H1 (cell line): ENCODE data around the gene COX17. TPM values are rescaled to one million over a fixed set of nuclear protein-coding genes. Genes with fewer than 3 reads are reported as not detected.

Experiments used
- CTCF ChIA-PET: fragments of 300-600 bp; sonication (Branson Sonifier 250); formaldehyde crosslinking; loops from one replicate; lab custom pipeline; 2021; ENCODE audit not compliant: partially characterized antibody; lab: Charles Lee
- POLR2A ChIA-PET: fragments of 300-600 bp; sonication (Branson Sonifier 250); formaldehyde crosslinking; loops from one replicate; lab custom pipeline; 2021; ENCODE audit warnings: inconsistent platforms; ENCODE audit not compliant: partially characterized antibody; lab: Charles Lee
- DNase-seq, 2 experiments: peaks; one replicate each; pipeline versions ENCODE4 v3.0.0 to v3.0.0-alpha.2; 2010 to 2022; ENCODE audit warnings: low spot score in 2 of 2, low read depth in 1 of 2, mixed read lengths in 1 of 2
- FAIRE-seq: peaks from 2 replicates; lab custom pipeline; 2011; peaks lifted over from hg19 to GRCh38; lab: Jason Lieb, UNC
- H2AFZ ChIP-seq: 2 replicates; pipeline ENCODE4 v1.8.1; 2012; ENCODE audit warnings: low read length, inconsistent platforms
- H2AK5ac ChIP-seq: 2 replicates; pipeline ENCODE4 v1.6.1; 2013; ENCODE audit warnings: low read depth, low read length
- H2BK120ac ChIP-seq: replicated peaks from 2 replicates; pipeline ENCODE3; 2013; ENCODE audit warnings: low read depth, low read length, inconsistent platforms
- H2BK12ac ChIP-seq: 2 replicates; pipeline ENCODE4 v1.6.1; 2013; ENCODE audit warnings: low read depth, low read length
- H2BK15ac ChIP-seq: 2 replicates; pipeline ENCODE4 v1.6.1; 2013; ENCODE audit warnings: low read length
- H2BK20ac ChIP-seq: 2 replicates; pipeline ENCODE4 v1.6.1; 2013; ENCODE audit warnings: low read length
- H2BK5ac ChIP-seq: 2 replicates; pipeline ENCODE4 v1.6.1; 2013; ENCODE audit warnings: low read depth, low read length
- H3K14ac ChIP-seq: 2 replicates; pipeline ENCODE4 v1.6.1; 2013; ENCODE audit warnings: inconsistent platforms; ENCODE audit not compliant: insufficient read length
- H3K18ac ChIP-seq: 2 replicates; pipeline ENCODE4 v1.6.1; 2013; ENCODE audit warnings: low read length; ENCODE audit errors: extremely low read depth
- H3K23ac ChIP-seq: 2 replicates; pipeline ENCODE4 v1.6.1; 2013; ENCODE audit warnings: inconsistent platforms; ENCODE audit not compliant: insufficient read length
- H3K23me2 ChIP-seq: 2 replicates; pipeline ENCODE4 v1.6.1; 2013; ENCODE audit warnings: low read depth, low read length
- H3K27ac ChIP-seq: 2 replicates; pipeline ENCODE4 v1.6.1; 2011; ENCODE audit warnings: low read depth, low read length, inconsistent platforms
- H3K27me3 ChIP-seq, 4 experiments: replicated peaks in 1 of 4; 1 replicate in 1 of 4; 2 replicates in 3 of 4; pipeline versions ENCODE4 v1.6.1 to v1.8.1; 2011 to 2013; ENCODE audit warnings: low read length in 3 of 4, mild to moderate bottlenecking in 3 of 4, inconsistent platforms in 2 of 4, mixed read lengths in 2 of 4, moderate library complexity in 1 of 4; ENCODE audit not compliant: control insufficient read depth in 3 of 4, insufficient read depth in 3 of 4; ENCODE audit errors: extremely low read depth in 1 of 4
- H3K36me3 ChIP-seq, 4 experiments: 2 replicates each; pipeline versions ENCODE4 v1.6.1 to v1.8.1; 2011 to 2013; ENCODE audit warnings: mild to moderate bottlenecking in 4 of 4, low read length in 3 of 4, moderate library complexity in 2 of 4, control low read depth in 1 of 4, inconsistent platforms in 1 of 4; ENCODE audit not compliant: insufficient read depth in 4 of 4, control insufficient read depth in 2 of 4
- H3K4ac ChIP-seq: replicated peaks from 2 replicates; pipeline ENCODE3; 2013; ENCODE audit warnings: low read length, low read depth, mixed read lengths, inconsistent platforms; ENCODE audit not compliant: insufficient read length
- H3K4me1 ChIP-seq, 4 experiments: replicated peaks in 1 of 4; 1 replicate in 1 of 4; 2 replicates in 3 of 4; pipeline versions ENCODE4 v1.6.1 to v1.8.1; 2011 to 2013; ENCODE audit warnings: low read length in 3 of 4, inconsistent platforms in 2 of 4, mixed read lengths in 1 of 4; ENCODE audit not compliant: insufficient read depth in 4 of 4, control insufficient read depth in 3 of 4
- H3K4me2 ChIP-seq, 2 experiments: 2 replicates each; pipeline versions ENCODE4 v1.6.1 to v1.8.1; 2011 to 2013; ENCODE audit warnings: low read depth in 2 of 2, low read length in 2 of 2, control low read depth in 1 of 2, inconsistent platforms in 1 of 2, mild to moderate bottlenecking in 1 of 2; ENCODE audit not compliant: insufficient read depth in 1 of 2
- H3K4me3 ChIP-seq, 4 experiments: fragments of 200-600, 300-600 bp in 1 of 4; sonication (generic), shearing (Covaris generic), sonication (Bioruptor Twin) in 1 of 4; 2 replicates each; pipeline versions ENCODE4 v1.5.1 to v1.8.1; 2011 to 2016; ENCODE audit warnings: low read length in 4 of 4, low read depth in 3 of 4, control low read depth in 2 of 4, inconsistent platforms in 2 of 4, mild to moderate bottlenecking in 2 of 4, mixed read lengths in 1 of 4, moderate library complexity in 1 of 4; ENCODE audit not compliant: insufficient read depth in 2 of 4; ENCODE audit errors: extremely low read depth in 1 of 4
- H3K56ac ChIP-seq: replicated peaks from 2 replicates; pipeline ENCODE3; 2013; ENCODE audit warnings: low read depth, mild to moderate bottlenecking, mixed read lengths, low read length, inconsistent platforms; ENCODE audit not compliant: insufficient read length
- H3K79me1 ChIP-seq: 2 replicates; pipeline ENCODE4 v1.6.1; 2013; ENCODE audit warnings: low read depth, low read length, control low read depth
- H3K79me2 ChIP-seq, 2 experiments: 2 replicates each; pipeline versions ENCODE4 v1.6.1 to v1.8.1; 2012 to 2013; ENCODE audit warnings: low read length in 2 of 2, mild to moderate bottlenecking in 2 of 2, inconsistent platforms in 1 of 2; ENCODE audit not compliant: insufficient read depth in 2 of 2, control insufficient read depth in 1 of 2
- H3K9ac ChIP-seq, 4 experiments: replicated peaks in 1 of 4; 1 replicate in 1 of 4; 2 replicates in 3 of 4; pipeline versions ENCODE4 v1.6.1 to v1.8.1; 2011 to 2013; ENCODE audit warnings: low read depth in 3 of 4, low read length in 3 of 4, control low read depth in 2 of 4, mild to moderate bottlenecking in 2 of 4, moderate library complexity in 2 of 4, inconsistent platforms in 1 of 4; ENCODE audit errors: extremely low read depth in 1 of 4
- H3K9me3 ChIP-seq, 2 experiments: 2 replicates each; pipeline versions ENCODE4 v1.6.1 to v1.8.1; 2012 to 2013; ENCODE audit warnings: mild to moderate bottlenecking in 2 of 2, moderate library complexity in 2 of 2, control low read depth in 1 of 2, inconsistent platforms in 1 of 2, low read depth in 1 of 2, low read length in 1 of 2, mixed read lengths in 1 of 2; ENCODE audit not compliant: insufficient read depth in 2 of 2
- H4K20me1 ChIP-seq, 2 experiments: replicated peaks in 1 of 2; 2 replicates each; pipeline versions ENCODE3 to v1.8.1; 2011 to 2013; ENCODE audit warnings: inconsistent platforms in 2 of 2, low read length in 2 of 2, mild to moderate bottlenecking in 1 of 2; ENCODE audit not compliant: insufficient read depth in 2 of 2, control insufficient read depth in 1 of 2
- H4K5ac ChIP-seq: 2 replicates; pipeline ENCODE4 v1.6.1; 2013; ENCODE audit warnings: low read length, low read depth, mixed read lengths, inconsistent platforms; ENCODE audit not compliant: insufficient read length
- H4K8ac ChIP-seq: 2 replicates; pipeline ENCODE4 v1.8.0; 2013; ENCODE audit warnings: mild to moderate bottlenecking, moderate library complexity, low read length, inconsistent platforms; ENCODE audit not compliant: insufficient read depth; ENCODE audit errors: extremely low read depth
- H4K91ac ChIP-seq: replicated peaks from 2 replicates; pipeline ENCODE3; 2013; ENCODE audit warnings: low read length, mixed read lengths, inconsistent platforms; ENCODE audit not compliant: insufficient read length
- CBX8 ChIP-seq: fragments of 300-800, 300-1000 bp; sonication (generic); IDR thresholded peaks from 2 replicates; pipeline ENCODE4 v1.7.1; 2016; ENCODE audit warnings: low read depth, low read length, borderline replicate concordance
- CTCF ChIP-seq, 3 experiments: IDR thresholded peaks; 1 replicate in 2 of 3; 2 replicates in 1 of 3; pipeline versions ENCODE4 v1.5.1 to v1.6.1; 2011; ENCODE audit warnings: low read length in 3 of 3, mild to moderate bottlenecking in 3 of 3, inconsistent platforms in 2 of 3, low read depth in 1 of 3, moderate library complexity in 1 of 3; ENCODE audit not compliant: insufficient read depth in 1 of 3; ENCODE audit errors: control extremely low read depth in 1 of 3
- EZH2 ChIP-seq: fragments of 200-600 bp; sonication (generic); IDR thresholded peaks from 2 replicates; pipeline ENCODE4 v1.7.1; 2012; ENCODE audit warnings: low read depth, mild to moderate bottlenecking, moderate library complexity, low read length, inconsistent platforms; ENCODE audit not compliant: severe bottlenecking
- GTF2F1 ChIP-seq: IDR thresholded peaks from 2 replicates; pipeline ENCODE4 v1.6.1; 2012; ENCODE audit warnings: low read depth, low read length, improper control_type of control experiment, borderline replicate concordance
- PHF8 ChIP-seq: fragments of 200-600 bp; sonication (generic); conservative IDR thresholded peaks from 2 replicates; pipeline ENCODE4 v1.7.1; 2012; ENCODE audit warnings: low read depth, mild to moderate bottlenecking, inconsistent platforms, low read length, moderate library complexity
- RXRA ChIP-seq: IDR thresholded peaks from 2 replicates; pipeline ENCODE4 v1.6.1; 2011; ENCODE audit warnings: low read depth, mild to moderate bottlenecking, low read length, moderate library complexity; ENCODE audit not compliant: insufficient read depth
- SIRT6 ChIP-seq: IDR thresholded peaks from one replicate; pipeline ENCODE4 v1.7.1; 2012; ENCODE audit warnings: low read length, inconsistent platforms
- TAF1 ChIP-seq: IDR thresholded peaks from 2 replicates; pipeline ENCODE4 v1.6.1; 2011; ENCODE audit warnings: mild to moderate bottlenecking, low read depth, low read length
- ZNF274 ChIP-seq: IDR thresholded peaks from 2 replicates; pipeline ENCODE4 v1.7.0; 2012; ENCODE audit warnings: low read length, borderline replicate concordance; ENCODE audit errors: extremely low read depth
- WGBS, 2 experiments: shearing (Covaris generic) in 1 of 2; methylation state at CpG; one replicate each; pipeline versions ENCODE4 v1.1.6 to v1.1.7; 2013 to 2015; ENCODE audit warnings: low lambda C conversion rate in 2 of 2, mixed read lengths in 2 of 2, inconsistent platforms in 1 of 2, low coverage in 1 of 2, missing lambda C conversion rate in 1 of 2; ENCODE audit not compliant: insufficient replicate concordance in 2 of 2, insufficient coverage in 1 of 2, insufficient read length in 1 of 2; ENCODE audit errors: extremely low coverage in 1 of 2, missing lambda C conversion rate in 1 of 2; 5-methylcytosine and 5-hydroxymethylcytosine counted together
- polyA plus RNA-seq, 7 experiments: library from polyadenylated mRNA; depleted of rRNA in 3 of 7; stranded (reverse) in 5 of 7; unstranded in 2 of 7; fragments of >200 nt in 5 of 7; fragments of 200-250 nt in 2 of 7; gene quantifications; 1 replicate in 5 of 7; 2 replicates in 1 of 7; 4 replicates in 1 of 7; pipeline versions ENCODE4 v1.2.1 to v1.2.3, GENCODE V29; 2011 to 2013; ENCODE audit warnings: missing spikeins in 2 of 7, mixed read lengths in 2 of 7
- total RNA-seq: library from RNA; stranded (reverse); fragmentation: NEBNext Ultra II Directional; extraction: Animal tissue kit (Norgen Biotek cat#: 25700); gene quantifications from 2 replicates; pipeline ENCODE4 v1.2.1, GENCODE V29; 2021

Gene COX17
- total and polyA plus RNA-seq, 2 of the 8 experiments (the other 6 are each of a cell fraction or from before 2014, with no cell fraction given) = 34.2 to 43.0 TPM

- POLR2A ChIA-PET = no interaction called here
- WGBS, 2 experiments = 82% methylated on average over 5 of the region's 5 CpGs; no CpG with 5 or more reads in 1 of the 2 experiments
Observed at GRCh38 chr3:119717520-119717919, 40.3 kb upstream of the COX17 start.

More at GRCh38 chr3:119717520-119717919, 40.3 kb upstream of the COX17 start:
- Histone ChIP-seq H2BK15ac (no peak overlapping the region), H3K23me2 (no peaks in the 10 kb centered on the region), H3K56ac (no peak overlapping the region), H3K4me3 (no peak overlapping the region), H3K4me1 (no peaks in the 10 kb centered on the region), H3K9me3 (no peaks in the 10 kb centered on the region; a peak in 1 of 4 replicates), H3K23ac (no peak overlapping the region), H2BK20ac (no peak overlapping the region), H3K14ac (no peak overlapping the region), H2BK5ac (no peak overlapping the region), H3K79me1 (no peaks in the 10 kb centered on the region), H2BK12ac (no peak overlapping the region), H3K9ac (no peak overlapping the region), H4K91ac (no peak overlapping the region), H4K5ac (no peak overlapping the region), H3K18ac (no peak overlapping the region)
- no peak for DNase-seq
- FAIRE-seq = no peak
- TF ChIP-seq EZH2 (no peak), RXRA (no peak), TAF1 (no peak), CBX8 (no peak), ZNF274 (no peak), PHF8 (no peak), CTCF (IDR thresholded peaks at IDR 0.05; ENCODE audit: control extremely low read depth in 1 of 3, insufficient read depth in 1 of 3, low read depth in 1 of 3, low read length in 3 of 3) (no peak), SIRT6 (no peak), GTF2F1 (no peak)
- TF ChIP-seq, all 59 proteins: peak for 0
- CTCF ChIA-PET = no interaction called here
- no peak overlapping the region for H3K4me2 ChIP-seq
- no peak overlapping the region for H2AFZ ChIP-seq
- H3K36me3 ChIP-seq = 0 out of 8 replicates have a peak, but pooled peaks cover 0 to 3% (median 0%) of the 10 kb centered on the region in 4 experiments
- no peak overlapping the region for H3K27ac ChIP-seq
- no peaks in the 10 kb centered on the region for H3K79me2 ChIP-seq
- H2BK120ac ChIP-seq = no peak overlapping the region
- no peak overlapping the region for H4K8ac ChIP-seq
- H3K4ac ChIP-seq = no peak overlapping the region
- no peaks in the 10 kb centered on the region for H3K27me3 ChIP-seq
- no peak overlapping the region for H2AK5ac ChIP-seq
- no peaks in the 10 kb centered on the region for H4K20me1 ChIP-seq
